IMR-90 (cell line): Measurements from ENCODE around the gene TRAPPC4.

ENCODE experiments used
- BHLHE40 ChIP-seq: fragments of 150-350 bp; IDR thresholded peaks from 2 replicates; pipeline ENCODE4 v1.6.1; 2016; ENCODE audit warnings: mild to moderate bottlenecking, low read depth, low read length
- CEBPB ChIP-seq: IDR thresholded peaks from 2 replicates; pipeline ENCODE4 v1.6.1; 2012; ENCODE audit warnings: low read depth, low read length, improper control_type of control experiment
- CTCF ChIP-seq: conservative IDR thresholded peaks from 2 replicates; pipeline ENCODE4 v1.5.1; 2012; ENCODE audit warnings: mild to moderate bottlenecking, low read depth, low read length, improper control_type of control experiment
- ELK1 ChIP-seq: fragments of 150-350 bp; IDR thresholded peaks from 2 replicates; pipeline ENCODE4 v1.6.1; 2016; ENCODE audit warnings: low read depth, mild to moderate bottlenecking, low read length, moderate library complexity, borderline replicate concordance
- FOS ChIP-seq: fragments of 150-350 bp; IDR thresholded peaks from 2 replicates; pipeline ENCODE4 v1.6.1; 2016; ENCODE audit warnings: low read depth, low read length
- MAFK ChIP-seq: IDR thresholded peaks from 2 replicates; pipeline ENCODE4 v1.6.1; 2012; ENCODE audit warnings: low read depth, low read length, improper control_type of control experiment
- MAZ ChIP-seq: IDR thresholded peaks from 2 replicates; pipeline ENCODE4 v1.6.1; 2012; ENCODE audit warnings: low read depth, mild to moderate bottlenecking, low read length, improper control_type of control experiment, moderate library complexity, borderline replicate concordance
- POLR2A ChIP-seq: IDR thresholded peaks from 2 replicates; pipeline ENCODE4 v1.6.1; 2012; ENCODE audit warnings: mild to moderate bottlenecking, low read depth, low read length
- RCOR1 ChIP-seq: IDR thresholded peaks from 2 replicates; pipeline ENCODE4 v1.6.1; 2012; ENCODE audit warnings: mild to moderate bottlenecking, low read length, improper control_type of control experiment; ENCODE audit not compliant: insufficient replicate concordance
- SMC3 ChIP-seq: fragments of 150-350 bp; IDR thresholded peaks from 2 replicates; pipeline ENCODE4 v1.6.1; 2016; ENCODE audit warnings: low read depth, mild to moderate bottlenecking, antibody characterized with exemption, low read length, moderate library complexity
- USF2 ChIP-seq: fragments of 150-350 bp; IDR thresholded peaks from 2 replicates; pipeline ENCODE4 v1.6.1; 2017; ENCODE audit warnings: mild to moderate bottlenecking, antibody characterized with exemption, low read length, low read depth

- no peak for TF ChIP-seq CTCF
- no peak for TF ChIP-seq MAFK
- TF ChIP-seq USF2, result no peak
- TF ChIP-seq MAZ, result no peak
- TF ChIP-seq POLR2A, result no peak
- TF ChIP-seq SMC3, result no peak
- no peak for TF ChIP-seq CEBPB
- TF ChIP-seq ELK1, result no peak
- TF ChIP-seq FOS, result no peak
- TF ChIP-seq BHLHE40, result no peak
- TF ChIP-seq RCOR1, result no peak
These were observed 5.2 kb downstream of the TRAPPC4 start for GRCh38 chr11:119023741-119024140.
